G401.6 (cell line): ENCODE data around the gene CYP2W1.

Experiments
- FAIRE-seq: peaks from 2 replicates; lab custom pipeline; 2012; peaks lifted over from hg19 to GRCh38; lab: Jason Lieb, UNC

The CYP2W1 gene

DNA sequence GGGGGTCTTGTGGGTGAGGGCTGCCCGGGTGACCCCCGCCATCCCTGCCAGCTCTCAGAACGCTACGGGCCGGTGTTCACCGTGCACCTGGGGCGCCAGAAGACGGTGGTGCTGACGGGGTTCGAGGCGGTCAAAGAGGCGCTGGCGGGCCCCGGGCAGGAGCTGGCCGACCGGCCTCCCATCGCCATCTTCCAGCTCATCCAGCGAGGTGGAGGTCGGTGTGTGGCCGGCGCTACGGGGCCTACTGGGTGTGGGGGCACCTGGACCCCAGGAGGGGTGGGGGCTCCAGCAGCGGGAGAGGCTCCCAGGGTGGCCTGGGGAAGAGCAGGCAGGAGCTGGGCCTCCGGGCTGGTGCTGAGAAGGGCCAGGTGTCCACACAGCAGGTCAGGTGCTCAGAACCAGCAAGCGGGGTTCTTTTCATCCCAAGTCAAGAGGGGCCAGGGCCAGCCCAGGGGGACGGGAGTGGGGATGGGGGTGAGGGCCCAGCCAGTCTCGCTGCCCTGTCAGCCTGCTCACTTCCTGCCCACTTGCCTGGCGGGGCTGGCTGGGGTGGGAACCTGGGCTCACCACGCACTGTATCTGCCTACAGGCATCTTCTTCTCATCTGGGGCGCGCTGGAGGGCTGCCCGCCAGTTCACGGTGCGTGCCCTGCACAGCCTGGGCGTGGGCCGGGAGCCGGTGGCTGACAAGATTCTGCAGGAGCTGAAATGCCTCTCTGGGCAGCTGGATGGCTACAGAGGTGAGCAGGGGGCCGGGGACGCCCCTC lies 1.6 kb downstream of the CYP2W1 start:
- no peak for FAIRE-seq

DNA sequence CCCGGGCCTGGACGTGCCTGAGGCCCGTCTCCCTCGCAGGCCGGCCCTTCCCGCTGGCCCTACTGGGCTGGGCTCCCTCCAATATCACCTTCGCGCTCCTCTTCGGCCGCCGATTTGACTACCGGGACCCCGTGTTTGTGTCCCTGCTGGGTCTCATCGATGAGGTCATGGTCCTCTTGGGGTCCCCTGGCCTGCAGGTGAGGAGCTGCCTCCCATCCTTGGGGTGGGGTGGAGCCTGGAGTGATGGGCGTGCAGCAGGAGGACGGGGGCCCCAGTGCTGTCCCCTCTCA lies 2.1 kb downstream of the CYP2W1 start:
- FAIRE-seq = no peak

DNA sequence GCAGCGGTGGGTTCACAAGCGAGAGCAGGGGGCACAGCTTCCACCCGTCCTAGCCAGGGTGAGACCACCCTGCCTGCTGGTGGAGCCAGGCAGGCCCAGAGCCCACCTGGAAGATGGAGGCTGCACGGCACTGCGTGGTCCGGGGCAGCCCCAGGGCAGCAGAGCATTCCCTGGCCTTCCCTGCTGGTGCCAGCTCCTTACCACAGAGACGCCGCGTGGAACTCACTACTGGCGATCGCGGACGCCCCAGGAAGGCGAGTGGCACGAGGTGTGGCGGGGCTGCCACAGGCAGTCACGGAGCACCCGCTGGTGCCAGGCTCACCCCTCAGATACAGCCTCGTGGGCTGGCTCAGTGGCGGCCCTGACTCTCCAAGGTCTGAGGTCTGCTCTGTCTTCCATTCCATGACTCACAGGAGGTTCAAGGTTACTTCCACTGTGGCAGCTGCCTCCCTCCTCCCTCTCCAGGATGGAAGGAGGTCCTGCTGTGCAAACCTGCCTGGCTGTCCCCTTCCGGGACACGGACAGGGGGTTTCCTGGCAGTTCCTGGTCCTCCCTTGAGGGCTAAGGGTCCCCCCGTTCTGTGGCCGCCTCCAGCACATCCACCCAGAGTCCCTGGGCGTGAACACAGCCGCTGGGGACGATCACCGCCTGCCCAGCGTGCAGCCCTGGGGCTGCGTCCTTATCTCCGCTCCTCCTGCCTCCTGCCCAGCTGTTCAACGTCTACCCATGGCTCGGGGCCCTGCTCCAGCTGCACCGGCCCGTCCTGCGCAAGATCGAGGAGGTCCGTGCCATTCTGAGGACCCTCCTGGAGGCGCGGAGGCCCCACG lies 3.1 kb downstream of the CYP2W1 start:
- FAIRE-seq = no peak

DNA sequence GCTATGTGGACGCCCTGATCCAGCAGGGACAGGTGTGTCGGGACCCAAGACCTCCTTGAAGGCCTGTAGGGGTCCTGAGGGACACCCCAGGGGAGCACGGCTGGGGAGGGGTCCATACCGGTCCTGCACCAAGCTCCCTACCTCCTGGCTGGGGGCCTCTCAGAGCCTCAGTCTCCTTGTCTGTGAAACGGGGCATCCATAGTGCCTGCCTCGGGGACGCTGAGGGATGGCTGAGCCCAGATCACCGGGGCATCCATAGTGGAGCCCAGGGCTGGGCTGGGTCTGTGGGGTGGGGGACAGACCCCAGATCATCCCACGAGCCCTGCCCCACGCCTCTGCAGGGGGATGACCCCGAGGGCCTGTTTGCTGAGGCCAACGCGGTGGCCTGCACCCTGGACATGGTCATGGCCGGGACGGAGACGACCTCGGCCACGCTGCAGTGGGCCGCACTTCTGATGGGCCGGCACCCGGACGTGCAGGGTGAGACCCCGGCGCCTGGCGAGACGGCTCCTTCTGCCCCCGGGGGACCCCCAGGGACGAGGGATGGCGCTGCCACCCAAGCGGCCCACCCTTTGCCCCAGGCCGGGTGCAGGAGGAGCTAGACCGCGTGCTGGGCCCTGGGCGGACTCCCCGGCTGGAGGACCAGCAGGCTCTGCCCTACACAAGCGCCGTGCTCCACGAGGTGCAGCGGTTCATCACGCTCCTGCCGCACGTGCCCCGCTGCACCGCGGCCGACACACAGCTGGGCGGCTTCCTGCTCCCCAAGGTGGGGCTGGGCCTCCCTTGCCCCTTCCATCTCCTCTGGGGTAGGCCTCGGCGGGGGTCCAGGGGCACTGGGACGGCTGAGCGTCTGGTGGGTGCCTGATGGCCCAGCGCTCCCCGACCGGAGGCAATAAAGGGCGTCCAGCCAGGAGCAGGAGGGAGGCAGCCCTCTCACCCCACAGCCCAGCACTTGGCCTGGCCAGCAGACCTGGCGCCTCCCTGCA lies 4.1 kb downstream of the CYP2W1 start:
- no peak for FAIRE-seq

DNA sequence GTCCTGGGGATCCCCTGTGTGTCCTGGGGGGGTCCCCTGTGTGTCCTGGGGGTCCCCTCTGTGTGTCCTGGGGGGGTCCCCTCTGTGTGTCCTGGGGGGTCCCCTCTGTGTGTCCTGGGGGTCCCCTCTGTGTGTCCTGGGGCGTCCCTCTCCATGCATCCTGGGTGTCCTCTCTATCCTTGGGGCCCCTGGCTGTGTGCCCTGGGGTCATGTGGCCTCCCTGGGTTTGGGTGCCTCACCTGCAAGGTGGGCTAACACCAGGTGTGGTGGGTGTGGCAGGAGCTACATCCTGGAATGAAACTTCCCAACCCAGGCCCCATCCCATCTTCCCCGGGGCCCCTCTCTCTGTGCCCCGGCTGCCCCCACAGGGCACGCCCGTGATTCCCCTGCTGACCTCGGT lies 4.9 kb downstream of the CYP2W1 start:
- FAIRE-seq = no peak

DNA sequence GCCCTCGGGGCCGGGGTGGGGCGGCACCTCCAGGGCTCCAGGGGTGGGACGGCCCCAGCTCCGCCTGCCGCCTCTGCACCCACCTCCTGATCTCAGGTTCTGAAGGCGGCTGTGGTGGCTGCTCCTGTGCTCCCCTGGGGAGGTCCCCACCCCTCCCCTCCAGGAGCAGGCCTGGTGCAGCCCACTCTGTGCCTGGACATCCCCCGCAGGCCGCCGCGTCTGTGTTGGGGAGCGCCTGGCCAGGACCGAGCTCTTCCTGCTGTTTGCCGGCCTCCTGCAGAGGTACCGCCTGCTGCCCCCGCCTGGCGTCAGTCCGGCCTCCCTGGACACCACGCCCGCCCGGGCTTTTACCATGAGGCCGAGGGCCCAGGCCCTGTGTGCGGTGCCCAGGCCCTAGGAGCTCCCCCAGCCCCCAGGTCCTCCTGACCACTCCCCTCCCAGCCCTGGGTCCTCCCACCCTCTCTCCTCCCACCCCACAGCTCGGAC lies 5.5 kb downstream of the CYP2W1 start:
- FAIRE-seq = no peak

DNA sequence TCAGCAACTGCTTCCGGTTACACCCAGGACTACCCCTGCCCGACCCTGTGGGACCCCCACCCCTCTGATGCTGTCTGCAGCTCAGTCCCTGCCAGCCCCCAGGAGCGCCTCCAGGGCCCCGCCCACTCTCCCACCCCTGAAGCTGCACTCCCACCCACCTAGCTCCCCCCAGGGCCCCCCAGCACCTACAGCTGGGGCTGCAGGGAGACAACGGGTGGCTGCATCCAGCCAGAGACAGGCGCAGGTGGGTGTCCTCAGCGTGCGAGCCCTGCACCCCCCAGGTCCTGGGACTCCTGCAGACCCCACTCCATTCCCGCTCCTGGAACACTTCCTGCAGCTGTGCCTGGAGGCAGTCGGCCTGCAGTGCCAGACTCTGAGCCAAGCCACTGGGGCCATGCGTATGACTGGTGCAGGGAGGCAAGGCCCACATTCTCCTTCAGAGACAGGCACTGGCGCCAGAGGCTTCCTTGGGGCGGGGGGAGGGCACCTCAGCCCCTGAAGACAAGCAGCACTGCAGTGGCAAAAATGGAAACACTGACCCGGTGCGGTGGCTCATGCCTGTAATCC lies 6.1 kb downstream of the CYP2W1 start:
- FAIRE-seq = no peak

DNA sequence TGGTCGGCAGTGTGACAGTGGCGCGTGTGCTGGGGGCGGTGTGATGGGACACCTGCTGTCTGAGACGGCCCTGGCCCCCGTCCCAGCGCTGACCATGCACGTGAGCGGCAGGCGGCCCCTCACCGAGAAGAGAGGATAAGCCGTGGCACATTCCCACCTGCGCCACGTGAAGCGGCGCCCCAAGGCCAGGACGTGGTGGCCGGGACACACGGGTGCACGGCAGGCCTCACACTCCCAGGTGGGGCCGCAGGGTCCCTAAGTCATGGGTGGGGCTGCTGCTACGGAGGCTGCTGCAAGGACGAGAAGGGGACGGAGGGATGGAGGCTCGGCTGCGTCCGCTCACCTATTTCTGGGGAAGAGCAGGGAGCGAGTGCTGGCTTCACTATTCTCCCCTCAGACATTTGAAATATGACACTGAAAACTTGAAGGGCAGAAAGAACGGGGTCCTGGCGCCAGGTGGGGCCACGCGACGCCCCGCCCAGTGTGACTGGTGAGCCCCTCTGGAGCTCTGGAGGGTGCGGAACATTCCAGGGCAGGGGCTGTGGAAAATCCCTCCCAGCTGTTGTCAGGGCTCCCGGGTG lies 7.5 kb downstream of the CYP2W1 start:
- no peak for FAIRE-seq

DNA sequence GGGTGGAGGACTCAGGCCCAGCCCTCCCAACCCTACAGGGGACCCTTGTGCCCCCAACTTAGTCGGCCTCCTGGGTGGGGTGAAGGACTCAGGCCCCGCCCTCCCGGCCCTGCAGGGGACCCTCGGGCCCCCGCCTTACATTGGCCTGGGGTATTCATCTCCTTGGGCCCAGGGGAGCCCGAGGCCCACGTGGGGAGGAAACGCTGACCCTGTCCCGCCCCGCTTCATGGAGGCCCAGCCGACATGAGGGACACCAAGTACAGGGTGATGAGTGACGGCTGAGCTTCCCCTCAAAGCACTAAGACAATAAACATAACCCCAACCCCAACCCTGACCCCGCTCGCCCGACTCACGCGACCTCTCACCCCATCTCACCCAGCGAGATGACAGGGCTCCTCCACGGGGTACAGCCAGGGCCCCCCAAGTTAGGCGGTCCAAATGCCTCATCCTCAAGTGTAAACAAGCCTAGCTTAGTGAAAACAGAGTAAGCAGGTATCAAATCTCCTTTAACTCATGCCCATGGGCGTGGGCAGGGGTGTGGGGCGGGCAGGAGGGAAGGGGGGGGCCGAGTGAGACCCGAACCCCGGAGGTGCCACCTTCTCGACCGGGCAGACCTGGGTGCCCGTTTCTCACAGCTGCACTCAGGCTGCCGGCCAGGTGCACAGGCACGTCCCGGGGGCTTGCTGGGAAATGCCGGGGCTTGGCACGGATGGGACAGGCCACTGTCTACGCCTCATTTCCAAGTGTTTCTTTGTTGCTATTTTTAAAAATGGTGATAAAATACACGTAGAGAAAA lies 8.2 kb downstream of the CYP2W1 start:
- no peak for FAIRE-seq

DNA sequence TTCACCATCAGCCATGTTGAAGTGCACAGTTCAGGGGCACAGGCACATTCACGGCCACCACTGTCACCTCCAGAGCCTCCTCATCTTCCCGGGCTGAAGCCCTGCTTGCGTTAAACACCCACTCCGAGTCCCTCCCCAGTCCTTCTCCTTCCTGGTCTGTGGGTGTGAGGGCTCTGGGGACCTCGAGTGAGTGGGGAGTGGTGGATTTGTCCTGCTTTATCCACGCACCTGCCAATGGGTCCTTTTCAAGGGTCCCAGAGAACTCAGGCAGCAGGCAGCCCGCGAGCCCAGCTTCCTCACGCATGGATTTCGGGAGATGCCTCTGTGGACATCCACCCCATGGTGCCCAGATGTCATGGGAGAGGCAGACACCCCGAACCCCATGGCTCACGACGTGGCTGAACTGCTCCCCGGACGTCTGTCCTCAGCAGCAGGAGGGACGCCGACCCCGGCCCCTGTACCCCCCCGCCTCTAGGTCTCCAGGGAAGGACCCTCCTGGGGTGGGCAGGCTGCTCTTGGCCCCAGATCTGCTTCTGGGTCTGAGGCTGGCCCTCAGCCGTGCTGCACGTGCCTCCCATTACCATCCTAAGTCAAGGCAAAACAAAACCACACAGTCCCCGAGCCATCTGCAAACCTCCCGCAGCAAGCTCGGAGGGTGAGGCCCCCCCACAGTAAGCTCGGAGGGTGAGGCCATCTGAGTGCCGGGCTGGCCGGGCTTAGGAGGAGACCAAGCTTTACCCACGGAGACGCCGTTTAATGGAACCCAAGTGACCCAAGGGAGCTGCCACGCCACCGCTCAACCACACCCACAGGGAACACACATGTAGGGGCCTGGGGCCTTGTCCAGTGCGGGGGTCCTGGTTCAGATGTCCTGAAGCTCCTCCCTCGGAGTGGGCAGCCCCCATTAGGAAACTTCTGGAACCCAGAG lies 9.0 kb downstream of the CYP2W1 start:
- FAIRE-seq = no peak

DNA sequence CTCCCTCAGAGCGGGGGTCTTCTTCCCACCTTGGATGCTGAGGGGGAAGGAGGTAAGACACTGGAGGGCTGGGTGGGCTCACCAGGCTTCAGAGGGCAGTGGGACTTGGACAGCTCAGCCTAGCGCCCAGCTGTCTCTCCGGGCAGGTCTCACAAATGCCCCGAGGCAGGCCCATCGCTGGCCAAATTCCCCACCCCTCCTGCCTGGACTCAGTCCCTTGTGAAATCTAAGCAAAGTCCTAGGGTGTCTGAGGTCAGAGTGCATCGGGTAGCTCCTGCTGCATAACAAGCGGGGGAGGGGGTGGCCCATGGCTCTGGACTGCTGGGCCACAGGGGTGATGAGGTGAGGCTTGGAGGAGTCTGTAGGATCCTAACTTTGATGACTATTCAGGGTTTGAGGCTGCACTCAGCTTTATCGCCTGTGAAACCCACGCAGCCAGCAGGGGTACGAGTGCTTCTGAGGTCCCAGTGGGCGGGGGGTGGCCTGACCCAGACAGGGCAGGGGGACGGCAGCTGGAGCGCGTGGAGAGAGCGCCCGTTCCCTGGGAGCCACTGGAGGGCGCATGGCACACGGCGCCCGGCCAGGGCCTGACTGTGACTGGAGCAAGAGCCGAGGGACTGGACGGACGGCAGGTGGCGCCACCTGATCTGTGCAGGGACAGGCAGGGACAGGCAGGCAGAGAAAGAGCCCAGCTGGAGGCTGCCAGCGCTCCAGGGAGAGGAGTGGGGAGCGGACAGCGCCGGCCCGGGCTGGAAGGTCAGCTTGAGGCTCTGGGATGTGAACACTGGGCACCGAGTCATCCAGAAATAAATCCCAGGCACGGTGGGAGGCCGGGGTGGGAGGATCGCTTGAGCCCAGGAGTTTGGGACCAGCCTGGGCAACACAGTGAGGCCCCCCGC lies 10.0 kb downstream of the CYP2W1 start:
- peak; percentile 92 for FAIRE-seq

DNA sequence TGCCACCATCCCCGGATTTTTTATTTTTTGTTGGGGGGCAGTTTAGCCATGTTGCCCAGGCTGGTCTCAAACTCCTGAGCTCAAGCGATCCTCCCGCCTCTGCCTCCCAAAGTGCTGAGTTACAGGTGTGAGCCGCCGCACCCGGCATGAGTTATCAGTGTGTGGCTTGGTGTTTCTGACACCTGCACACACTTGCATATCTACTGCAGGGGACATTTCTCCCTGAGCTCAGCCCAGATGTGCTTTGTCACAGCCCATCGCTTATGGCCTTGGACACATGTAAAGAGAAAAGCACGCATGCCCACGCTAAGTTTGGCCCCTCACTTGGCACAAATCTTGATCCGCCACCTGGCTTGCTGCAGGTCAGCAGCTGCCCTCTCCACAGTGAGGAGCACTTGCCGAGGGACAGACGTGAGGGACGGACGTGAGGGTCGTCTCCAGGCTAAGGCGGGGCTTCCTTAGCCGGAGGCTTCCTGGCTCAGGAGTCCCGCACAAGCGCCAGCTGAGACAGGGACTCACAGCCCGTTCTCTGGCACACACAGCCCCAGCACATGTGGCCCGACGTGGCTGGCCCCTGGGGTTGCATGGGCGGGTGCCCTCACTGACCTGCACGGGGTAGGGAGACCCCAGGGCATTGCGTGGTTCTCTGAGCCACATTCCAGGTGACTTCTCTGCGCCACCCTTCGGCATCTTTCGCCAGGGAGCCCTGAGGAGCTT lies 11.8 kb downstream of the CYP2W1 start:
- no peak for FAIRE-seq

DNA sequence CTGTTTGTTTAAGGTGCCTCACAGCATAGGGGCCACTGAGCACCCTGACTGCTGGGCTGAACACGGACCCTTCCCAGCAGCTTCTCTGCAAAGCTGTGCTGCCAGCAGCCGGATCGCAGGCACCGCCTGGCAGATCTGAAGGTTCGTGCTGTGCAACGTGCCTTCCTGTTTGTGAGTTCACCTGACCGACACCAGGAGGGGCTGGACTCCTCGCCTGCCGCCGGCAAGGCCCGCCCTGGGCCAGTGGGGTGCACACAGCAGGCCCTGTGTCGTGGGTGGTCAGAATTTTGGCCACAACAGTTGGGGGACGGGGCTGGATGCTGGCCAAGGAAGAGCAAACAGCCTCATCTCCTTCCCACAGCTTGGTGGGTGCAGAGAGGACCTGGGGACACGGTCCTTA lies 12.6 kb downstream of the CYP2W1 start:
- no peak for FAIRE-seq

DNA sequence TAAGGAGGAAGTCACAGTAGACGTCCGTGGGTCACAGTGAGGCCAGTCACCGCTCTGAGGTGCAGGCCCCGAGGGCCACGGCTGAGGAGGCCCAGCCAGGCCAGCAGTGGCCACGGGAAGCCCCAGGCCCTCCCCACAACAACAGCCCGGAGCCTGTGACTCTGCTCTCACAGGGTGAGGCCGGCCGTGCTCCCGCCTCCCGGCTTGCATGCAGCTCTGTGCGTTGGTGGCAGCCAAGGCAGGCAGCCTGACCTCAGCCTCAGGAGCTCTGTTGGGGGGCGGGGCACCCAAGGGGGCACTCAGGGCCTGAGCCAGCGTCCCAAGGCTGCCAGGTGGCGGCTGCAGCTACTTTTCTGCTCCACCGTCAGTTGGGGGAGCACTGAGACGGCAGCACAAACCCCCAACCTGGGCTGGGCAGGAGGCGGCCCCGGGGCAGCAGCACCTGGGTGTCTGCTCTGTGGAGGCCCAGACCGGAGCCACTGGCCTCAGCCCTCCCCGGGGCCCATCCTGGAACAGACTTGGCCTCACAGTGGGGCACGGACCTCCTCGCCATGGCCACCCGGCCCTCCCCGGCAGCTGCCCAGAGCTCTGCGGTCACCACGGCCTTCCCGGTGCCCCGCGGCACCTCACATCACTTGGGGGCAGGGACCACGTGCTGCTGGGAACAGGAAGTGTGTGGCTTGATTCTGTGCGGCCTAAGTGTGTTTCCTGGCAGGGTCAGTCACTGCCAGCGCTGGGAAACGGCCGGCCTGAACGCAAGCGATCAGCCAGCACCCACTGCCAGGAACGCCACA lies 13.3 kb downstream of the CYP2W1 start:
- no peak for FAIRE-seq

DNA sequence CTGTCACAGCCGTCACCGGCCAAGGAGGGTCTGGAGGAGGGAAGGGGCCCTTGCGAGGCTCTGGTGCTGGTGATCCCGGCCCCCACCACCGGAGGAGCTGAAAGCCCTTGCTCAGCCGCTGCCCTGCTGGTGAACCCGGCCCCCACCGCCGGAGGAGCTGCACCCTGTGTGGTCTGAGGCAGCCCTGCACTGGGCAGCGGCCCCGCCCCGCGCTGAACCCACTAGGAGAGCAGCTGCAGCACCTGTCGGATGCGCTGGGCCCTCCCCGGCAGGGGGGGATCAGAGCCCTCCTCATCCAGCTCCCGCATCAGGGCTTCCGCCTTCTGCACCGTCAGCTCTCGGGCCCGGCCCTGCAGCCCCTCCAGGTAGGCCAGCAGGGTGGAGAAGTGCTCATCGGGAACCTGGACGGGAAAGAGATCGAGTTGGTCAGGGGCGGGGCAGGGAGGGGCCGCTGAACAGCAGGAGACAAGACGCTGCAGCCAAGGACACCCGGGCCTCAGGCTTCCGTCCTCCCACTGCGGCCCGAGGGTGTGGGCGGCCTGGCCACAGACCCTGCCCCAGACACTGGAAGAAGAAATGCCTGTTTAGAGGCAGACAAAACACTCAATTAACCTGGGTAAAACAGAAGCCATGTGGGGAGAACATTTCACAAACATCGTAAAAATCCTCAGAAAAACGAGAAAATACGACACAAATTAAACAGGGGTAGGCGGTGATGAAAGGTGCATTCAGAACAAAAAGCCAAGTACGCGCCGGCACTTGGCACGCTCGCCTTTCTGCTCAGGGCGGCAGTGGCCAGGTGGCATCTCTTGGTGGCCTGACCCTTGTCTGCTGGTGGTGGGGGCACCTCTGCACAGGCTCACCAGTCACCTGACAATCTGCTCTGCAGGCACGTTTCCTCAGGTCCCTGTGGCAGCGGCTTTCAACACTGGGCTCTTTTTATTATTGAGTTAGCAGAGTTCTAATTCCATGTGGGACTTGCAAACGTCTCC lies 14.7 kb downstream of the CYP2W1 start:
- FAIRE-seq = no peak
